HG02981 (cell line): Measurements from ENCODE around the gene TBC1D4.
"Not testable (repeated sequence)": the region's sequence is repeated elsewhere in the genome, so short reads cannot be mapped to it uniquely, and the experiment has no call there.

Source experiments
- ATAC-seq: cut with Tn5 transposase; IDR thresholded peaks from one replicate; pipeline ENCODE4 v1.9.1; 2021; ENCODE audit warnings: mild to moderate bottlenecking, moderate library complexity; ENCODE audit not compliant: unreplicated experiment

Gene TBC1D4

GRCh38 chr13:75299246-75299645 lies 182.7 kb downstream of the TBC1D4 start:
- no peak for ATAC-seq

- no peak for ATAC-seq
Observed at GRCh38 chr13:75296641-75297040, 185.3 kb downstream of the TBC1D4 start.

- no peak for ATAC-seq
Observed at GRCh38 chr13:75295201-75295600, 186.8 kb downstream of the TBC1D4 start.

GRCh38 chr13:75294110-75294509 lies 187.9 kb downstream of the TBC1D4 start:
- ATAC-seq, result no peak

GRCh38 chr13:75285310-75285709 lies 196.7 kb downstream of the TBC1D4 start:
- no peak for ATAC-seq

GRCh38 chr13:75279834-75280369 lies 202.1 kb downstream of the TBC1D4 start:
- ATAC-seq, result no peak

GRCh38 chr13:75273695-75274094 lies 208.3 kb downstream of the TBC1D4 start:
- ATAC-seq, result not testable (repeated sequence)

GRCh38 chr13:75271846-75272245 lies 210.1 kb downstream of the TBC1D4 start:
- ATAC-seq, result no peak

- ATAC-seq, result not testable (repeated sequence)
Observed at GRCh38 chr13:75268481-75268880, 213.5 kb downstream of the TBC1D4 start.

GRCh38 chr13:75264611-75265010 lies 217.4 kb downstream of the TBC1D4 start:
- ATAC-seq, result no peak

- no peak for ATAC-seq
Observed at GRCh38 chr13:75263741-75264407, 218.1 kb downstream of the TBC1D4 start.

GRCh38 chr13:75258159-75258782 lies 223.7 kb downstream of the TBC1D4 start:
- no peak for ATAC-seq

GRCh38 chr13:75256922-75257321 lies 225.0 kb downstream of the TBC1D4 start:
- no peak for ATAC-seq

- no peak for ATAC-seq
Observed at GRCh38 chr13:75255653-75256052, 226.3 kb downstream of the TBC1D4 start.

- ATAC-seq, result no peak
Observed at GRCh38 chr13:75255147-75255546, 226.8 kb downstream of the TBC1D4 start.

- no peak for ATAC-seq
Observed at GRCh38 chr13:75251188-75251587, 230.8 kb downstream of the TBC1D4 start.

GRCh38 chr13:75250526-75251178 lies 231.3 kb downstream of the TBC1D4 start:
- no peak for ATAC-seq

GRCh38 chr13:75245578-75245977 lies 236.4 kb downstream of the TBC1D4 start:
- not testable (repeated sequence) for ATAC-seq

GRCh38 chr13:75240240-75240639 lies 241.7 kb downstream of the TBC1D4 start:
- not testable (repeated sequence) for ATAC-seq

GRCh38 chr13:75236774-75237173 lies 245.2 kb downstream of the TBC1D4 start:
- no peak for ATAC-seq
